Measurements from ENCODE around the gene COL5A1. TPM values are rescaled to one million over a fixed set of nuclear protein-coding genes. Genes with fewer than 3 reads are reported as not detected.

Gene COL5A1
- total and polyA plus RNA-seq, 2 experiments from 2014 or later, result 2.5 to 13.1 TPM

DNA sequence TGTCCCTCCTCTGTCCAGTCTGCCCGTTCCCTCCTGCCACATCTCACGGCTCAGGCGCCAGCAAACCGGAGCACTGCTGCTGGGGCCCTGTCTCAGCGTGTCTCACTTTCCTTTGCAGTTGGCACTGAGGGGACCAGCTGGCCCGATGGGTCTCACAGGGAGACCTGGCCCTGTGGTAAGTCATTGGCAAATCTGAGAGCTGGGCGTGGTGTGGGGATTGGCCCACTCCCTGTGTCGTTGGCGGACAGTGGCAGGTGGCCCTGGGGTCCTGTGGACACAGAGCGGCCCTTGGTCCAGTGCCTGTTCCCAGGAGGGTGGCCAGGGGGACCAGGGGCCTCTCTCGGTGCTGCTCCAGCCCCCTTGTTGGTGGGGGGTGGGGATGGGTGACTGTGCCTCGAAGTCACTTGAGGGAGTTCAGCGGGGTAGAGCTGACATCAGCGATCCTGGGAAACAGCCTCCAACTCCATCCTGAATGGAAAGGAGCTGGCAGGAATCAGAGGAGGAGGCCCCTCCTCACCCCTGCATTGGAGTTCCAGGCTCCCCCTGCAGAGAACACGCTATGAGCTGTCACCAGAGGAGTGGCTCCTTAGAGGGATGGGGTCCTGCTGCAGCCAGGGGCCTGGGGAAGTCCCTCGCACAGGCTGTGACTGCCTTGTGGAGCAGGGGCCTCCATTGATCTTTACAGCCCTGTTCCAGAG, 111.0 kb downstream of the COL5A1 start:
- no peak overlapping the region for H3K4me2 ChIP-seq
- no peaks in the 10 kb centered on the region for H3K79me2 ChIP-seq (replicated peaks; ENCODE audit: insufficient read depth)
- H3K27ac ChIP-seq (ENCODE audit: low read depth), result no peak overlapping the region
- DNase-seq (ENCODE audit: low spot score) (no peak), ATAC-seq (no peak)
- no peaks in the 10 kb centered on the region for H3K9me2 ChIP-seq (ENCODE audit: insufficient read depth)
- H2AFZ ChIP-seq, result no peak overlapping the region
- H3K4me3 ChIP-seq, result no peak overlapping the region
- TF ChIP-seq ZNF114 (CRISPR knock-in tag; IDR thresholded peaks at IDR 0.05) (no peak), STAT1 (IDR thresholded peaks at IDR 0.05; ENCODE audit: unreplicated experiment) (no peak), JUNB (IDR thresholded peaks at IDR 0.05; ENCODE audit: unreplicated experiment) (no peak), EZH2phosphoT487 (IDR thresholded peaks at IDR 0.05; ENCODE audit: unreplicated experiment) (no peak), NANOG (IDR thresholded peaks at IDR 0.05; ENCODE audit: borderline replicate concordance) (no peak), CREB1 (CRISPR knock-in tag; IDR thresholded peaks at IDR 0.05; ENCODE audit: low read depth) (no peak), POLR2AphosphoS5 (IDR thresholded peaks at IDR 0.05; ENCODE audit: low read depth) (no peak)
- TF ChIP-seq, protein P1, sequence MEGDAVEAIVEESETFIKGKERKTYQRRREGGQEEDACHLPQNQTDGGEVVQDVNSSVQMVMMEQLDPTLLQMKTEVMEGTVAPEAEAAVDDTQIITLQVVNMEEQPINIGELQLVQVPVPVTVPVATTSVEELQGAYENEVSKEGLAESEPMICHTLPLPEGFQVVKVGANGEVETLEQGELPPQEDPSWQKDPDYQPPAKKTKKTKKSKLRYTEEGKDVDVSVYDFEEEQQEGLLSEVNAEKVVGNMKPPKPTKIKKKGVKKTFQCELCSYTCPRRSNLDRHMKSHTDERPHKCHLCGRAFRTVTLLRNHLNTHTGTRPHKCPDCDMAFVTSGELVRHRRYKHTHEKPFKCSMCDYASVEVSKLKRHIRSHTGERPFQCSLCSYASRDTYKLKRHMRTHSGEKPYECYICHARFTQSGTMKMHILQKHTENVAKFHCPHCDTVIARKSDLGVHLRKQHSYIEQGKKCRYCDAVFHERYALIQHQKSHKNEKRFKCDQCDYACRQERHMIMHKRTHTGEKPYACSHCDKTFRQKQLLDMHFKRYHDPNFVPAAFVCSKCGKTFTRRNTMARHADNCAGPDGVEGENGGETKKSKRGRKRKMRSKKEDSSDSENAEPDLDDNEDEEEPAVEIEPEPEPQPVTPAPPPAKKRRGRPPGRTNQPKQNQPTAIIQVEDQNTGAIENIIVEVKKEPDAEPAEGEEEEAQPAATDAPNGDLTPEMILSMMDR (conservative IDR thresholded peaks at IDR 0.05; ENCODE audit: low read depth in 2 of 2), result no peak
- TF ChIP-seq, protein P2, sequence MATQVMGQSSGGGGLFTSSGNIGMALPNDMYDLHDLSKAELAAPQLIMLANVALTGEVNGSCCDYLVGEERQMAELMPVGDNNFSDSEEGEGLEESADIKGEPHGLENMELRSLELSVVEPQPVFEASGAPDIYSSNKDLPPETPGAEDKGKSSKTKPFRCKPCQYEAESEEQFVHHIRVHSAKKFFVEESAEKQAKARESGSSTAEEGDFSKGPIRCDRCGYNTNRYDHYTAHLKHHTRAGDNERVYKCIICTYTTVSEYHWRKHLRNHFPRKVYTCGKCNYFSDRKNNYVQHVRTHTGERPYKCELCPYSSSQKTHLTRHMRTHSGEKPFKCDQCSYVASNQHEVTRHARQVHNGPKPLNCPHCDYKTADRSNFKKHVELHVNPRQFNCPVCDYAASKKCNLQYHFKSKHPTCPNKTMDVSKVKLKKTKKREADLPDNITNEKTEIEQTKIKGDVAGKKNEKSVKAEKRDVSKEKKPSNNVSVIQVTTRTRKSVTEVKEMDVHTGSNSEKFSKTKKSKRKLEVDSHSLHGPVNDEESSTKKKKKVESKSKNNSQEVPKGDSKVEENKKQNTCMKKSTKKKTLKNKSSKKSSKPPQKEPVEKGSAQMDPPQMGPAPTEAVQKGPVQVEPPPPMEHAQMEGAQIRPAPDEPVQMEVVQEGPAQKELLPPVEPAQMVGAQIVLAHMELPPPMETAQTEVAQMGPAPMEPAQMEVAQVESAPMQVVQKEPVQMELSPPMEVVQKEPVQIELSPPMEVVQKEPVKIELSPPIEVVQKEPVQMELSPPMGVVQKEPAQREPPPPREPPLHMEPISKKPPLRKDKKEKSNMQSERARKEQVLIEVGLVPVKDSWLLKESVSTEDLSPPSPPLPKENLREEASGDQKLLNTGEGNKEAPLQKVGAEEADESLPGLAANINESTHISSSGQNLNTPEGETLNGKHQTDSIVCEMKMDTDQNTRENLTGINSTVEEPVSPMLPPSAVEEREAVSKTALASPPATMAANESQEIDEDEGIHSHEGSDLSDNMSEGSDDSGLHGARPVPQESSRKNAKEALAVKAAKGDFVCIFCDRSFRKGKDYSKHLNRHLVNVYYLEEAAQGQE (IDR thresholded peaks at IDR 0.05; ENCODE audit: unreplicated experiment), result no peak
- TF ChIP-seq, protein P3, sequence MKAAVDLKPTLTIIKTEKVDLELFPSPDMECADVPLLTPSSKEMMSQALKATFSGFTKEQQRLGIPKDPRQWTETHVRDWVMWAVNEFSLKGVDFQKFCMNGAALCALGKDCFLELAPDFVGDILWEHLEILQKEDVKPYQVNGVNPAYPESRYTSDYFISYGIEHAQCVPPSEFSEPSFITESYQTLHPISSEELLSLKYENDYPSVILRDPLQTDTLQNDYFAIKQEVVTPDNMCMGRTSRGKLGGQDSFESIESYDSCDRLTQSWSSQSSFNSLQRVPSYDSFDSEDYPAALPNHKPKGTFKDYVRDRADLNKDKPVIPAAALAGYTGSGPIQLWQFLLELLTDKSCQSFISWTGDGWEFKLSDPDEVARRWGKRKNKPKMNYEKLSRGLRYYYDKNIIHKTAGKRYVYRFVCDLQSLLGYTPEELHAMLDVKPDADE (IDR thresholded peaks at IDR 0.05), result no peak
- no peaks in the 10 kb centered on the region for H3K4me1 Mint-ChIP-seq
- H3K9me3 Mint-ChIP-seq, result peaks cover 8% of the 10 kb centered on the region; the same call in 2 of the 3 replicates
- peaks cover 3% of the 10 kb centered on the region for H3K27me3 Mint-ChIP-seq (ENCODE audit: insufficient read depth, low read depth, poor library complexity)
- no peak overlapping the region for H3K4me3 Mint-ChIP-seq
- H4K20me1 ChIP-seq (replicated peaks; ENCODE audit: insufficient read depth), result no peaks in the 10 kb centered on the region
- no peaks in the 10 kb centered on the region for H3K27me3 ChIP-seq (ENCODE audit: insufficient read depth)
- no peak overlapping the region for H3K27ac Mint-ChIP-seq
- H3K4me1 ChIP-seq (ENCODE audit: insufficient read depth), result no peaks in the 10 kb centered on the region
- H3F3A ChIP-seq (replicated peaks; ENCODE audit: low read depth), result peaks cover 7% of the 10 kb centered on the region
- H3K36me3 Mint-ChIP-seq (ENCODE audit: low read depth), result peaks cover 9% of the 10 kb centered on the region
- H3K36me3 ChIP-seq (ENCODE audit: insufficient read depth), result no peaks in the 10 kb centered on the region

Measured in GM23338 (cell line).